PC-9 (cell line): ENCODE measurements around the gene LRMDA.

Source experiments
- CTCF ChIP-seq: fragments of 200-600 bp; sonication (generic); conservative IDR thresholded peaks from 2 replicates; pipeline ENCODE4 v1.6.1; 2017; ENCODE audit warnings: mixed run types, antibody characterized with exemption, mild to moderate bottlenecking, moderate library complexity
- EZH2 ChIP-seq: fragments of 200-600 bp; sonication (generic); IDR thresholded peaks from 2 replicates; pipeline ENCODE4 v1.8.0; 2017; ENCODE audit warnings: antibody characterized with exemption, low read depth

DNA sequence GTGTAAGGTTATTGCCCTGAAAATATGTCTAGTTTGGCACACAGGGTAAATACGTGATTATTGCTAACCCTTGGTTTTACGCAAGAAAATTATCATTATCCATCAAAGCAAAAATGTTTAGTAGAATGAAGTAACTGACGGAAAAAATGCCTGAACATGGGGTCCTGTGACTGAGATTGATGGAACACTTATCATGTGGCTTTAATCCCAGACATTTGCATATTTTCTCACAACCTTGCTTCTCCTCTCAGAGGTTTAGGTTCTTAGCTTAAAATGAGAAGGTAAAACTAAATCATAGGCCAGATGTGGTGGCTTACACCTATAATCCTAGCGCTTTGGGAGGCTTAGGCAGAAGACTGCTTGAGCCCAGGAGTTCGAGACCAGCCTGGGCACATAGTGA, 1010.7 kb downstream of the LRMDA start:
- TF ChIP-seq CTCF (no peak), EZH2 (no peak)
